GM18502 (cell line): ENCODE results near the gene MYCN.
"Not testable (repeated sequence)": the region's sequence is repeated elsewhere in the genome, so short reads cannot be mapped to it uniquely, and the experiment has no call there.

Source experiments
- ATAC-seq: cut with Tn5 transposase; IDR thresholded peaks from one replicate; pipeline ENCODE4 v1.9.1; 2021; ENCODE audit warnings: mild to moderate bottlenecking; ENCODE audit not compliant: unreplicated experiment, poor library complexity

Gene MYCN

DNA sequence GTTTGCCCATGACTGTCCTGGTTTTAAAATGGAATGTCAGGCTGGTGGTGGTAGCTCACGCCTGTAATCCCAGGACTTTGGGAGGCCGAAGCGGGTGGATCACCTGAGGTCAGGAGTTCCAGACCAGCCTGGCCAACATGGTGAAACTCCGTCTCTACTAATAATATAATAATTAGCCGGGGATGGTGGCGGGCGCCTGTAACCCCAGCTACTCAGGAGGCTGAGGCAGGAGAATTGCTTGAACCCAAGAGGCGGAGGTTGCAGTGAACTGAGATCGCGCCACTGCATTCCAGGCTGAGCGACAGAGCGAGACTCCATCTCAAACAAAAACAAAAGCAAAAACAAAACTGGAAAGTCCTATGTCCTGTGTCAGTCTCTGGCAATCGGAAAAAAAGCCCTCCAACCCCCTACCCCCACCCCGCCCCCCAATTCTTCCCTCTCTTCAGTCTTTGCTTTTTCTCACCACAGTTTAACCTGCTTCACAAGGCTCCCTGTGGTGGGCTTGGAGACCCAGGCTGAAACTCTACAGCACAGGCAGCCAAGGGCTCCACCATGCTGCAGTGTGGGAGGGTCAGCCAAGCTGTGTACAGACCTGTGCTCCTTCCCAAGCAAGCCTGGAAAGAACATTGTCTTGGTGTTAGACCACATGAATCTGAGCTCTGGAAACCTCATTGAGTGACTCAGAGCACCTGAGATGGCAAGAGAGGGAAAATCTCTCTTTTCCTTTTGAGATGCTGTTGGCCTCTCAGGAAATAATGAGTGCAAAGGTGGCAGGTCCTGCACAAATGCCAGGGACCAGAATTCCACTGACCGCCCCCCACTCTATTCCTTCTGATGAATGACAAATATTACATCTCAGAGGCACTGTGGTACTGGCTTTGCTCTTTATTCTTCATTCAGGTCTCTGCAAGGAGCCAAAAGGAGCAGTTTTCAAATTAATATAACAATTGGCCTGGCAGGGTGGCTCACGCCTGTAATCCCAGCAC lies 16.7 kb downstream of the MYCN start:
- ATAC-seq: no peak

DNA sequence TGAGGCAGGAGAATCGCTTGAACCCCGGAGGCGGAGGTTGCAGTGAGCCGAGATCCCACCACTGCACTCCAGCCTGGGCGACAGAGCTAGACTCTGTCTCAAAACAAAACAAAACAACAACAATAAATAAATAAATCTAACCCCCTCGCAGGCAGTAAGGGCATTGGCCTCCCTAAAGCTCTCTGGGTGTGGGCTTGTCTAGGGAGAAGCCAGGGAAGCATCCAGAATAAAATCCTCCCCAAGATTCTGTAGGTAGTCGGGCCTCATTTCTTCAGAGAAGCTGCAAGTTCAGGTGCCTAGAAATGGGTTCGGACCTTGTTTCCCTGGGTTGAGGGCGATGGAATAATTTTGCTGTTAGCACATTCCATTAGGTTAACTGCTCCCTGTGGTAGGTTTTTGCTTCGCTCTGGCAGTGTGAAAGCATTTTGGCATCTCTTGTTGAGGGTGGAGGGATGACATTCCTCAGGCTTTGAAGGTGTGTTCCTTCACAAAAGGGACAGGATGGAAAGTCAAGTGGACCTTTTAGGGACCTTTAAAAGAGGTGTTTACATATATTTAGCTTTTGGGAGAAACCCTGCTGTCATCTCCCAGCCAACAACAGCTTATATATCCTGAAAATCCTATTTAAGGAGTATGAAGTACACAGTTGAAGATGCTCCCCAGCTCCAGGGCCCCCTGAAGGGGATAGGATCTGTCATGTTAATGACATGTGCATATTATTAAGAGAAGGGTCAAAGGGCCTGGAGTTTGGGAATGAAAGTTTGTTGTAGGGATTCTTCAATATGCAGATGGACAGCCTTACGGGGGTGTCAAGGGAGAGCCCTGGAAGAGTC lies 17.7 kb downstream of the MYCN start:
- no peak for ATAC-seq

DNA sequence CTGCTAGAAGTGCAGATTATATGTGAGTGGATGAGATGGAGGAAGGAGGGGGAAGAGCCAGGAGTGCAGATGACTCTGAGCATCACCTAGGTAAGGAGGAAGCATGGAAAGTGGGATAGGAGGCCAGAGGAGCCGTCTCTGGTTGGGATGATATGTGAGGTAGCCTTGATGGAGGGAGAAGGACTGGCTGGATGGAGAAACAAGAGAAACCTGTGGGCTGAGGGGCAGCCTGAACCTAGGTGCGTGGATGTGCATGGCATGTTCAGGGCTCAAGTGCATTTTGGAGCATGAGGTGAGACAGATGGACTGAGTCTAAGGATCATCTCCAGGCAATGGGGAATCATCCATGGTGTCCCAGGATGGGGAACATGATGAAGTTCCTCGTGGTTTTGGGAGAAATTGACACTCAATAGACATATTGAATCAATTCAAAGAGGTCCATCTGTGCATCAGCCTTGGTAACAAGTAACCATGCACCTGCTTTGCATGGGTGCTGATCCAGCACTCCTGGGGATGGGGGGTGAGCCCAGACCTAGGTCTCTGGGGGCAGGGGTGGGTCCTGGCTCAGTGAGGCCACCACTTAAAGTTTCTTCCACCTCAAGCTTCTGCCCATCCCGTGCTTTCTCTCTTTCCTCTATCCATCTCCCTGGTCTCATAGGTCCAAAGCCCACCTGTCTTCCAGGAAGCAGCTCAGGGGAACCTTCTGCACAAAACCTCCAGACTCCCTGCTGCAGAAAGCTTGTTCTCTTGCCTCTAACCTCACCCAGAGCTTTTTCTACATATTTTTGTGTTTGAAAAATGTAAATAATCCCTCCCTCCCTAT lies 19.2 kb downstream of the MYCN start:
- ATAC-seq: no peak

DNA sequence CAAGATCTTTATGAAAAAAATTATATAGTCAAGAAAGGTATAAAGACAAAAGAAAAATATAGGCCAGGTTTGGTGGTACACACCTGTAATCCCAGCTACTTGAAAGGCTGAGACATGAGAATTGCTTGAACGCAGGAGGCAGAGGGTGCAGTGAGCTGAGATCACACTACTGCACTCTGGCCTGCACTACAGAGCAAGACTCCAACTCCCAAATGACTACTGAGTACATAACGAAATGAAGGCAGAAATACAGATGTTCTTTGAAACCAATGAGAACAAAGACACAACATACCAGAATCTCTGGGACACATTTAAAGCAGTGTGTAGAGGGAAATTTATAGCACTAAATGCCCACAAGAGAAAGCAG lies 19.8 kb downstream of the MYCN start:
- ATAC-seq: not testable (repeated sequence)

- not testable (repeated sequence) for ATAC-seq
Measured at GRCh38 chr2:15963109-15963976, 23.0 kb downstream of the MYCN start.

DNA sequence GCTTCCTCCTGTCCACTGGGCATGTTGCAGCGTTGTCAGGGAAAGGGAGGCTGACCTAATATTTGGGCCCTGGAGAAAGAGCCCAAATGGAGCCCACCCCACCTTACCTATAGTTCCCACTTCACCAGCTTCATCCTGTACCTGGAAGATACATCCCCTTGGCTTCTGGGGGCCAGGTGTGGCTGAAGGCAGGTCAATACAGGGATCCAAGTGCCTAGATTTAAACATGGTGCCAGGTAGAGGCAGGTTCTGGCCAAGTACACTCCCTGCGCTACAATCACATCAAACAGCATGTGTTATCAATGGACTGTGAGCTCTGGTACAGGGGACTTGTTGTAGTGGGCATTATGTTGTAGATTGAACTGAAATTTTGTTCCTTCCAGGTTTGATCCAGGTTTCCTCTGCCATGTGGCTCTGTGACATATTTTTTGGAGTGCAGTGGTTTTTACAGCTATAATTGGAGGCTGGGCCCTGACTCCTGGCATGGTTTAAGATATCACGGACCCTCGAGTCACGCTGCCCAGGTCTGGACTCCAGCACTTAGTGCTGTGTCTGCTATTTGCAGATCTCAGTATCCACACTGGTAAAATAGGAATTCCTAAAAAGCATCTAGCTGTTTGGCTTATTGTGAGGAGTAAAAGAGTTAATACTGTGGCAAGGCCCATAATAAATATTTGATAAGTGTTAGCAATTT lies 23.8 kb downstream of the MYCN start:
- no peak for ATAC-seq

GRCh38 chr2:15964936-15965563 lies 24.7 kb downstream of the MYCN start:
- no peak for ATAC-seq

DNA sequence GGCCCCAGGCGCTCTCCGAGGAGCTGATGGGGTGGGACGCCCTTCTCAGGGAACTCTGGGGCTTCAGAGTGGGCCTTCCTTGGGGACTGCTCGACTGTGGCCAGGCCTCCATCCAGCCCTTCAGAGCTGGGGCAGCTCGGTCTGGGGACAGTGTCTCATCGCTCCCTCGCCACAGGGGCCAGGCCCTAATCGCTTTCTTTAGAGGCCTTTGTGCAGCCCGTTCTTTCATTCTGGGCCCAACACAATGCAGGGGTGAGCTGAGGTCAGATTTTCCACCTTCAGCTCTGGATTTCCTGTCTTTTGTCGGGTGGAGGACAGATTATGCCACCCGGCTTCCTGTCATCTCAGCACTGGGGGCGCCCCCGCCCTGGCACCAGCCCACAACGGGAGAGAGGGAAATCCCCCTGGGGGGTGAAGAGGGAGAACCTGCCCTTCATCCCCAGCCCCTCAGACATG lies 25.2 kb downstream of the MYCN start:
- ATAC-seq: no peak

GRCh38 chr2:15967415-15968279 lies 27.3 kb downstream of the MYCN start:
- ATAC-seq: no peak

DNA sequence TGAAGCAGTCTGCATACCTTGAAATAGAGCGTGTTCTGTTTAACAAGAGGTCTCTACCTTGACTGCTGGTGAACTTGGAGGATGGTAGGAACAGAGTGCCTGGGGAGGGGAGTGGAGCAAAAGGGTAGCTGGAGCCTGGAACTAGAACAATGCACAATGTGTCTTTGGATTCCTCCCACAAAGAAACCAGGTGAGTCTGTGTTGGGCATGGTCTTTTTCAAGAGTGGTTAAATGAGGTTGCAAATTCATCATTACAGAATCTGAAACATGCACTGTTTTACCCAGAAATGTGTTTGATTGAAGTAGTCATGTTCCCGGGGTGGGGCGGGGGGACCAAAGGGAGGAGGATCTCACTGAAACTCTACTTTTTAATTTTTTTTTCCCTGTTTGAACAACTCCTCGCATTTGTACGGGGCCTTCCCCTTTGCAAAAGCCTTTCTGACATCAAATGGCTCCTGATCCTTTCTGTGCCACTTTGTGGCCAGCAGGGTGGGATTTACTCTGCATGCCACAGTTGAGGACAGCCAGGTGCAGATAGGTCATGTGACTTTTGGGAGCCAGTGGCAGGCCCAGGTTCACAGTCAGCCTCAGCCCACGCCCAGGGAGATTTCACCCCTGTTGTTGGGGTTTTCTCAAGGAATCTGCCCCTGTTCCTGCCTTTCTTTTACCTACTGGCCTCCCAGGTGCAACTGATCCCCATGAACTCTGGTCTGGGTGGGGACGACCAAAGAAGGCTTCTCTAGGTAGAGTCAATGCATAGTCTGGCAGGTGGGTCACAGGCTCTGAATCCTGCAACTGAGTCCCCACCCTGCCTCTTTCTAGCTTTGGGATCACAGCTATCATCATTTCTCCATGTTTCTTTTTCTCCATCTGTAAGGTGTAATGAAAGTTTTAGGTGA lies 28.2 kb downstream of the MYCN start:
- ATAC-seq: no peak

DNA sequence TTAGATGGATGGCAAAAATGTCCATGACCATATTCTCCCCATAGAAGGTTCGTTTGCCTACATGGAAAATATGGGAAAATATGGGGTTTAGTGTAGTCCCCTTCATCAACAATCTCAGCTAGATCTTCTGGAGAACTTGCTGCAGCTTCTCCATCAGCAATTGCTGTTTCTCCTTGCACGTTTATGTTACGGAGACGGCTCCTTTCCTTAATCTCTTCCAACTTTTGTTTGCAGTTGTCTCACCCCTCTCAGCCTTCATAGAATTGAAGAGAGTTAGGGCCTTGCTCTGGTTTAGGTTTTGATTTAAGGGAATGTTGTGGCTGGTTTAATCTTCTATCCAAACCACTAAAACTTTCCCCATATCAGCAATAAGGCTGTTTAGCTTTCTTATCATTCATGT lies 28.9 kb downstream of the MYCN start:
- no peak for ATAC-seq

GRCh38 chr2:15970701-15971100 lies 30.4 kb downstream of the MYCN start:
- ATAC-seq: no peak

DNA sequence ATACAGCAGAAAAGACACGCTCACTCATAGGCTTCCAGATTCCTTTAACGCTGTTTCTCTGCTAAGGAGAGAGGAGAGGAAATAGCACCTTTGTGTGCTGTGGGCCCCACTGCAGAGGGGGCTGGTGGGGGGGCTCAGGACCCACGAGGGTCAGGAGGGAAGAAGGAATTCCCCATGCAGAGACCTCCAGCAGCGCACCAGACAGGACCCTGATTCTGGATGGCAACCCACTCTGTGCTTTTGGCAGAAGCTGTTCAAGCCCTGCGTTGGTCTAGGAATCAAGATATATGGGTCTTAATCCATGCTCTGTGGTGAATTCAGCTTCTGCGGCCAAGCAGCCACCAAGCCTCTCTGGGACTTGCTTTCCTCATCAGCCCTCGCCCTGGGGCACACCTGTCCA lies 31.0 kb downstream of the MYCN start:
- no peak for ATAC-seq

- ATAC-seq: no peak
Measured at GRCh38 chr2:15971831-15972522, 31.6 kb downstream of the MYCN start.

DNA sequence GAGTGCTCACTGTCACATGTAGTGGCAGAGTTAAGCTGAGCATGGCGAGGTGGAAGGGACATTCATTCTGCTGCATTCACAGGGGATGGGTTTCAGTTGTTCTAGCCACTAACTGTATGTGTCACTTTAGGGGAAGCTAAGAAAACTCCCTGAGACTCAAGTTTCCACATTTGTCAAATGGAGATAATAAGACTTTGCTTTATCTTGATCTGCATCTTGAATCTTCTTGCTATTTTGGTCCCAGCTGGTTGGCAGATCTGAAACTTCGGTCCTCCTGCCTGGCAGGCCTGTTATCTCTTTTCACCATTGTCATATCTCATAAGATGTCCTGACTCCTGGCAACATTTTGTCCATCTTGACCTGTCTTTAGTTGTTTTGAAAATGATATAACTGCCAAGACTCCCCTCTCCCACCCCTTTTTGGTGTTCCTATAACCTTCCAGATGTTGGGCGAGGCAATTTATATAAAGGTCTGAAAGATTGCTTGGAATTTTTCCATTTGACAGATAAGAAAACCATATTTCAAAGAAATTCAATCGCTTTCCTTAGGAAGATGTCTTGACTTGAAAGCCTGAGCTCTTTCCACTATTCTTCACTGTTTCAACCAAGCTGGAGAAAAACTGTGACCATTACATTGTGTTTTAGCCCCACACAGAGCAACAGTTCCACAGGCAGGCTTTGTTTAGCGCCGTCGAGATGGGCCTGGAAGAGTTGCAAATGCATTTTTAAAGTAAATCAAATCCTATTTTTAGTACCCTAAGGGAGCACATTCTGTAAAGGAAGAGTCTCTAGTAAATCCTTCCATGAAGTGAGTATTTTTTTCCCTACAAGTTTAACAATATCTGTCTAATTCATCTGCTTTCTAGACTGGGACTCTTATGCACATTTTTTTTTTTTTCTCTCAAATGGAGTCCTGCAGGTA lies 33.4 kb downstream of the MYCN start:
- ATAC-seq: peak; percentile 67
